Fibroblast of mammary gland (primary cell): ENCODE measurements around the gene MYO16.
A peak's percentile ranks its signal among the peaks of the same experiment; 100 is the strongest.

Experiments
- DNase-seq: peaks from one replicate; pipeline ENCODE4 v3.0.0-alpha.2; 2010; ENCODE audit warnings: low read depth
- H3K4me3 ChIP-seq: 2 replicates; pipeline ENCODE4 v1.5.1; 2011; ENCODE audit warnings: low read depth, mild to moderate bottlenecking, low read length, moderate library complexity; ENCODE audit not compliant: control insufficient read depth
- CTCF ChIP-seq: conservative IDR thresholded peaks from 2 replicates; pipeline ENCODE4 v1.5.1; 2011; ENCODE audit warnings: low read depth, low read length, inconsistent platforms; ENCODE audit not compliant: control insufficient read depth, insufficient read depth

The MYO16 gene

GRCh38 chr13:109228211-109228610, 598.8 kb downstream of the MYO16 start:
- no peak for TF ChIP-seq CTCF
- H3K4me3 ChIP-seq = no peak overlapping the region
- DNase-seq = no peak

GRCh38 chr13:109231888-109232287, 602.5 kb downstream of the MYO16 start:
- no peak overlapping the region for H3K4me3 ChIP-seq
- no peak for TF ChIP-seq CTCF
- DNase-seq = no peak

- no peak for TF ChIP-seq CTCF
- no peak overlapping the region for H3K4me3 ChIP-seq
- DNase-seq = no peak
These were observed 603.9 kb downstream of the MYO16 start for GRCh38 chr13:109233293-109233692.

- DNase-seq = no peak
- no peak overlapping the region for H3K4me3 ChIP-seq
- no peak for TF ChIP-seq CTCF
These were observed 606.5 kb downstream of the MYO16 start for GRCh38 chr13:109235901-109236300.

GRCh38 chr13:109241160-109241559, 611.7 kb downstream of the MYO16 start:
- no peak for TF ChIP-seq CTCF
- no peak overlapping the region for H3K4me3 ChIP-seq
- DNase-seq = peak; percentile 38

GRCh38 chr13:109243311-109243951, 614.0 kb downstream of the MYO16 start:
- no peak overlapping the region for H3K4me3 ChIP-seq

More at GRCh38 chr13:109243311-109243951, 614.0 kb downstream of the MYO16 start:
- DNase-seq = peak; percentile 88
- no peak for TF ChIP-seq CTCF
